ENCODE data around the gene MACROD2.
"Not testable (repeated sequence)": the region's sequence is repeated elsewhere in the genome, so short reads cannot be mapped to it uniquely, and the experiment has no call there.

MACROD2 gene

GRCh38 chr20:15759594-15759993, 1764.3 kb downstream of the MACROD2 start:
- no peak for DNase-seq

- DNase-seq = no peak
Observed at GRCh38 chr20:15760001-15760621, 1764.8 kb downstream of the MACROD2 start.

GRCh38 chr20:15763366-15763765, 1768.0 kb downstream of the MACROD2 start:
- no peak for DNase-seq

GRCh38 chr20:15767586-15767985, 1772.3 kb downstream of the MACROD2 start:
- DNase-seq = no peak

GRCh38 chr20:15767999-15768741, 1772.9 kb downstream of the MACROD2 start:
- DNase-seq = no peak

GRCh38 chr20:15772826-15773225, 1777.5 kb downstream of the MACROD2 start:
- DNase-seq = no peak

GRCh38 chr20:15774926-15775325, 1779.6 kb downstream of the MACROD2 start:
- no peak for DNase-seq

- DNase-seq = no peak
Observed at GRCh38 chr20:15776770-15777466, 1781.6 kb downstream of the MACROD2 start.

- DNase-seq = no peak
Observed at GRCh38 chr20:15784020-15784419, 1788.7 kb downstream of the MACROD2 start.

- no peak for DNase-seq
Observed at GRCh38 chr20:15789079-15789478, 1793.8 kb downstream of the MACROD2 start.

GRCh38 chr20:15792855-15793254, 1797.5 kb downstream of the MACROD2 start:
- no peak for DNase-seq

GRCh38 chr20:15794409-15794808, 1799.1 kb downstream of the MACROD2 start:
- no peak for DNase-seq

- no peak for DNase-seq
Observed at GRCh38 chr20:15795305-15796019, 1800.1 kb downstream of the MACROD2 start.

GRCh38 chr20:15799871-15800270, 1804.6 kb downstream of the MACROD2 start:
- DNase-seq = no peak

- no peak for DNase-seq
Observed at GRCh38 chr20:15802020-15802419, 1806.7 kb downstream of the MACROD2 start.

- DNase-seq = no peak
Observed at GRCh38 chr20:15805154-15805553, 1809.8 kb downstream of the MACROD2 start.

GRCh38 chr20:15806105-15806504, 1810.8 kb downstream of the MACROD2 start:
- no peak for DNase-seq

- no peak for DNase-seq
Observed at GRCh38 chr20:15807271-15807670, 1812.0 kb downstream of the MACROD2 start.

GRCh38 chr20:15807771-15808170, 1812.5 kb downstream of the MACROD2 start:
- DNase-seq = not testable (repeated sequence)

GRCh38 chr20:15811951-15812350, 1816.6 kb downstream of the MACROD2 start:
- no peak for DNase-seq

GRCh38 chr20:15812696-15813095, 1817.4 kb downstream of the MACROD2 start:
- no peak for DNase-seq

GRCh38 chr20:15814360-15814759, 1819.0 kb downstream of the MACROD2 start:
- DNase-seq = no peak

GRCh38 chr20:15814911-15815310, 1819.6 kb downstream of the MACROD2 start:
- DNase-seq = no peak
